H9 (cell line): Measurements from ENCODE around the gene IQGAP3. TPM values are rescaled to one million over a fixed set of nuclear protein-coding genes. Genes with fewer than 3 reads are reported as not detected.

Source experiments
- DNase-seq: peaks from one replicate; pipeline ENCODE4 v3.0.0-alpha.2; 2017
- H2AFZ ChIP-seq: one replicate; pipeline ENCODE4 v1.6.1; 2013; ENCODE audit warnings: mild to moderate bottlenecking, low read length, control low read depth, moderate library complexity
- H2AK5ac ChIP-seq: 2 replicates; pipeline ENCODE4 v1.6.1; 2013; ENCODE audit warnings: low read length, control low read depth, mixed read lengths; ENCODE audit not compliant: insufficient read length
- H2BK120ac ChIP-seq: one replicate; pipeline ENCODE4 v1.6.1; 2013; ENCODE audit warnings: low read depth, mild to moderate bottlenecking, low read length, control low read depth, inconsistent platforms; ENCODE audit not compliant: poor library complexity, severe bottlenecking
- H2BK12ac ChIP-seq: 2 replicates; pipeline ENCODE4 v1.6.1; 2013; ENCODE audit warnings: low read length, control low read depth, mixed read lengths, low read depth; ENCODE audit not compliant: insufficient read length
- H2BK15ac ChIP-seq: 2 replicates; pipeline ENCODE4 v1.6.1; 2013; ENCODE audit warnings: low read depth, low read length, control low read depth
- H2BK20ac ChIP-seq: one replicate; pipeline ENCODE4 v1.6.1; 2013; ENCODE audit warnings: low read depth, mild to moderate bottlenecking, low read length, control low read depth, inconsistent platforms; ENCODE audit not compliant: poor library complexity, severe bottlenecking
- H2BK5ac ChIP-seq: 2 replicates; pipeline ENCODE4 v1.6.1; 2013; ENCODE audit warnings: low read length, control low read depth, mixed read lengths; ENCODE audit not compliant: insufficient read length
- H3K14ac ChIP-seq: 2 replicates; pipeline ENCODE4 v1.6.1; 2013; ENCODE audit warnings: low read length, control low read depth; ENCODE audit not compliant: insufficient read depth
- H3K18ac ChIP-seq: 2 replicates; pipeline ENCODE4 v1.6.1; 2013; ENCODE audit warnings: low read depth, mild to moderate bottlenecking, mixed read lengths, low read length, control low read depth; ENCODE audit not compliant: insufficient read length
- H3K23ac ChIP-seq: 2 replicates; pipeline ENCODE4 v1.6.1; 2013; ENCODE audit warnings: low read length, control low read depth, mixed read lengths, low read depth; ENCODE audit not compliant: insufficient read length
- H3K23me2 ChIP-seq: 2 replicates; pipeline ENCODE4 v1.6.1; 2013; ENCODE audit warnings: low read depth, mild to moderate bottlenecking, mixed read lengths, low read length, control low read depth; ENCODE audit not compliant: insufficient read length, poor library complexity, severe bottlenecking
- H3K27ac ChIP-seq: 2 replicates; pipeline ENCODE4 v1.5.1; 2013; ENCODE audit warnings: low read length, control low read depth, mixed read lengths, low read depth; ENCODE audit not compliant: insufficient read length
- H3K27me3 ChIP-seq: 2 replicates; pipeline ENCODE4 v1.6.1; 2013; ENCODE audit warnings: low read length, control low read depth, inconsistent platforms; ENCODE audit not compliant: insufficient read depth
- H3K4ac ChIP-seq: 2 replicates; pipeline ENCODE4 v1.6.1; 2013; ENCODE audit warnings: low read depth, mild to moderate bottlenecking, control low read depth, inconsistent platforms, low read length, moderate library complexity
- H3K4me1 ChIP-seq: 2 replicates; pipeline ENCODE4 v1.6.1; 2013; ENCODE audit warnings: low read length, control low read depth, inconsistent platforms; ENCODE audit not compliant: insufficient read depth
- H3K4me2 ChIP-seq: 2 replicates; pipeline ENCODE4 v1.6.1; 2013; ENCODE audit warnings: low read length, control low read depth, mixed read lengths; ENCODE audit not compliant: insufficient read length, insufficient read depth
- H3K56ac ChIP-seq: 2 replicates; pipeline ENCODE4 v1.6.1; 2013; ENCODE audit warnings: low read depth, mild to moderate bottlenecking, mixed read lengths, low read length, control low read depth; ENCODE audit not compliant: insufficient read length
- H3K79me1 ChIP-seq: 2 replicates; pipeline ENCODE4 v1.6.1; 2013; ENCODE audit warnings: low read depth, mild to moderate bottlenecking, moderate library complexity, low read length, control low read depth, inconsistent platforms; ENCODE audit not compliant: insufficient read depth, poor library complexity, severe bottlenecking
- H3K79me2 ChIP-seq: 2 replicates; pipeline ENCODE4 v1.6.1; 2013; ENCODE audit warnings: low read length, control low read depth, inconsistent platforms; ENCODE audit not compliant: insufficient read depth
- H3K9ac ChIP-seq: 2 replicates; pipeline ENCODE4 v1.6.1; 2013; ENCODE audit warnings: low read length, control low read depth, mixed read lengths; ENCODE audit not compliant: insufficient read length; ENCODE audit errors: extremely low read depth
- H3K9me3 ChIP-seq: one replicate; pipeline ENCODE4 v1.6.1; 2013; ENCODE audit warnings: low read depth, low read length, inconsistent platforms; ENCODE audit not compliant: control insufficient read depth
- H3T11ph ChIP-seq: one replicate; pipeline ENCODE4 v1.6.1; 2013; ENCODE audit warnings: mild to moderate bottlenecking, low read length, control low read depth, inconsistent platforms
- H4K20me1 ChIP-seq: one replicate; pipeline ENCODE4 v1.6.1; 2013; ENCODE audit not compliant: control insufficient read depth, insufficient read length, insufficient read depth
- H4K5ac ChIP-seq: 2 replicates; pipeline ENCODE4 v1.6.1; 2013; ENCODE audit warnings: low read depth, mild to moderate bottlenecking, mixed read lengths, low read length, control low read depth; ENCODE audit not compliant: insufficient read length
- H4K8ac ChIP-seq: replicated peaks from 2 replicates; pipeline ENCODE4 v1.6.1; 2013; ENCODE audit warnings: low read length, control low read depth, mixed read lengths, low read depth; ENCODE audit not compliant: insufficient read length
- H4K91ac ChIP-seq: 2 replicates; pipeline ENCODE4 v1.6.1; 2013; ENCODE audit warnings: low read depth, mild to moderate bottlenecking, moderate library complexity, mixed read lengths, low read length, control low read depth; ENCODE audit not compliant: insufficient read length
- H3K27ac Mint-ChIP-seq, 3 experiments: 2 replicates in 2 of 3; 3 replicates in 1 of 3; pipeline ENCODE4 v1.8.0; 2020 to 2021; ENCODE audit warnings: mixed read lengths in 3 of 3, mild to moderate bottlenecking in 1 of 3, moderate library complexity in 1 of 3
- H3K27me3 Mint-ChIP-seq: 2 replicates; pipeline ENCODE4 v1.8.0; 2021; ENCODE audit warnings: low read depth, mild to moderate bottlenecking, moderate library complexity, mixed read lengths
- H3K36me3 Mint-ChIP-seq, 3 experiments: 2 replicates in 2 of 3; 3 replicates in 1 of 3; pipeline ENCODE4 v1.8.0; 2020 to 2021; ENCODE audit warnings: low read depth in 3 of 3, mixed read lengths in 3 of 3; ENCODE audit not compliant: insufficient read depth in 1 of 3
- H3K4me1 Mint-ChIP-seq, 2 experiments: 2 replicates each; pipeline ENCODE4 v1.8.0; 2020; ENCODE audit warnings: mixed read lengths in 2 of 2
- H3K4me3 Mint-ChIP-seq, 2 experiments: 2 replicates in 1 of 2; 3 replicates in 1 of 2; pipeline ENCODE4 v1.8.0; 2020 to 2021; ENCODE audit warnings: mild to moderate bottlenecking in 2 of 2, mixed read lengths in 2 of 2, moderate library complexity in 1 of 2
- H3K9me3 Mint-ChIP-seq, 2 experiments: 2 replicates in 1 of 2; 3 replicates in 1 of 2; pipeline ENCODE4 v1.8.0; 2020; ENCODE audit warnings: mild to moderate bottlenecking in 2 of 2, mixed read lengths in 2 of 2, moderate library complexity in 1 of 2
- CTCF ChIP-seq: fragments of 200-600 bp; sonication (generic); conservative IDR thresholded peaks from 3 replicates; pipeline ENCODE4 v1.8.0; 2021; ENCODE audit warnings: antibody characterized with exemption, mild to moderate bottlenecking
- WGBS: extraction: QIAGEN DNeasy Blood & Tissue Kit; methylation state at CpG from one replicate; pipeline ENCODE4 v1.1.7; 2013; ENCODE audit warnings: missing lambda C conversion rate, low lambda C conversion rate, mixed read lengths; ENCODE audit not compliant: insufficient read length; ENCODE audit errors: extremely low coverage; 5-methylcytosine and 5-hydroxymethylcytosine counted together
- total RNA-seq: library from RNA; stranded (reverse); gene quantifications from 2 replicates; pipeline ENCODE4 v1.2.1, GENCODE V29; 2021

The IQGAP3 gene
- total RNA-seq, 1 experiment from 2014 or later, result 24.5 TPM

GRCh38 chr1:156515956-156516355, 56.4 kb downstream of the IQGAP3 start:
- Histone ChIP-seq H3K18ac (no peak overlapping the region), H3K4me2 (no peak overlapping the region), H4K8ac (no peak overlapping the region), H3T11ph (no peak overlapping the region), H3K27ac (no peak overlapping the region), H2BK5ac (no peak overlapping the region), H4K91ac (no peak overlapping the region), H4K5ac (no peak overlapping the region), H2BK20ac (no peak overlapping the region), H4K20me1 (no peaks in the 10 kb centered on the region), H3K9me3 (no peaks in the 10 kb centered on the region), H3K79me2 (no peaks in the 10 kb centered on the region), H3K4me1 (no peaks in the 10 kb centered on the region), H3K79me1 (no peaks in the 10 kb centered on the region), H3K14ac (no peak overlapping the region), H3K4ac (no peak overlapping the region), H2AFZ (no peak overlapping the region), H2BK12ac (no peak overlapping the region), H3K23me2 (no peaks in the 10 kb centered on the region), H2BK120ac (no peak overlapping the region), H2BK15ac (no peak overlapping the region), H3K23ac (no peak overlapping the region), H2AK5ac (no peak overlapping the region), H3K9ac (no peak overlapping the region), H3K56ac (no peak overlapping the region), H3K27me3 (no peaks in the 10 kb centered on the region)
- no CpG with 5 or more reads among the region's 2 CpGs for WGBS
- Mint-ChIP-seq H3K4me3 (no peak overlapping the region), H3K9me3 (no peaks in the 10 kb centered on the region), H3K27me3 (peaks cover 12% of the 10 kb centered on the region), H3K36me3 (no peaks in the 10 kb centered on the region), H3K4me1 (no peaks in the 10 kb centered on the region), H3K27ac (no peak overlapping the region)
- no peak for DNase-seq
- no peak for TF ChIP-seq CTCF
